HepG2 (cell line): ENCODE results near the gene L3MBTL3. TPM values are rescaled to one million over a fixed set of nuclear protein-coding genes. Genes with fewer than 3 reads are reported as not detected.

Experiments
- ATAC-seq: fragments of 200-7000 bp; cut with Tn5 transposase; 3 replicates; pipeline ENCODE4 v1.9.1; 2020; ENCODE audit warnings: mild to moderate bottlenecking, moderate library complexity
- BruUV-seq: library from RNA; stranded (reverse); fragments of 400-500 nt; replicated peaks from 2 replicates; lab custom pipeline; 2021; lab: Mats Ljungman, UMichigan
- CTCF ChIA-PET: fragments of 300-600 bp; formaldehyde crosslinking; extraction: SDS; loops from one replicate; lab custom pipeline; 2021; ENCODE audit warnings: low total read pairs, inconsistent platforms, low intra/inter-chr PET ratio; lab: Yijun Ruan, JAX
- POLR2A ChIA-PET: fragments of 350-600 bp; sonication (Branson Sonifier 250); formaldehyde crosslinking; loops from one replicate; lab custom pipeline; 2020; ENCODE audit warnings: antibody characterized with exemption, inconsistent platforms; lab: Yijun Ruan, JAX
- DNase-seq: peaks from one replicate; pipeline ENCODE4 v3.0.0-alpha.2; 2015; ENCODE audit warnings: low spot score
- FAIRE-seq: peaks from 3 replicates; lab custom pipeline; 2011; peaks lifted over from hg19 to GRCh38; lab: Jason Lieb, UNC
- H2AFZ ChIP-seq: one replicate; pipeline ENCODE4 v1.6.1; 2011; ENCODE audit warnings: low read length, inconsistent platforms
- H3K27ac ChIP-seq: fragments of 300-600 bp; 3 replicates; pipeline ENCODE4 v1.8.0; 2011; ENCODE audit warnings: mixed run types, mild to moderate bottlenecking, mixed read lengths, low read length, inconsistent platforms; ENCODE audit not compliant: insufficient read depth; ENCODE audit errors: extremely low read length
- H3K27me3 ChIP-seq, 2 experiments: fragments of 200-600 bp in 1 of 2; 2 replicates in 1 of 2; 3 replicates in 1 of 2; pipeline versions ENCODE4 v1.6.0 to v1.8.0; 2011; ENCODE audit warnings: low read length in 2 of 2, mild to moderate bottlenecking in 2 of 2, moderate library complexity in 2 of 2, inconsistent platforms in 1 of 2; ENCODE audit not compliant: insufficient read depth in 2 of 2, control insufficient read depth in 1 of 2
- H3K36me3 ChIP-seq, 2 experiments: fragments of 200-600 bp in 1 of 2; replicated peaks in 1 of 2; 2 replicates in 1 of 2; 3 replicates in 1 of 2; pipeline versions ENCODE4 v1.5.1 to v1.8.0; 2011; ENCODE audit warnings: low read length in 2 of 2, inconsistent platforms in 1 of 2; ENCODE audit not compliant: insufficient read depth in 2 of 2, control insufficient read depth in 1 of 2
- H3K4me1 ChIP-seq: 2 replicates; pipeline ENCODE4 v1.5.1; 2012; ENCODE audit warnings: low read length, inconsistent platforms; ENCODE audit not compliant: insufficient read depth
- H3K4me2 ChIP-seq: 2 replicates; pipeline ENCODE4 v1.6.0; 2011; ENCODE audit warnings: low read depth, low read length, inconsistent platforms
- H3K4me3 ChIP-seq, 3 experiments: fragments of 200-600 bp in 1 of 3; sonication (generic), shearing (Covaris generic) in 1 of 3; replicated peaks in 1 of 3; 2 replicates each; pipeline ENCODE4 v1.5.1; 2011 to 2016; ENCODE audit warnings: low read length in 3 of 3, inconsistent platforms in 2 of 3, low read depth in 2 of 3, mild to moderate bottlenecking in 2 of 3, control low read depth in 1 of 3, mixed read lengths in 1 of 3; ENCODE audit not compliant: insufficient read depth in 1 of 3
- H3K79me2 ChIP-seq: one replicate; pipeline ENCODE4 v1.6.1; 2011; ENCODE audit warnings: low read length, inconsistent platforms; ENCODE audit not compliant: insufficient read depth
- H3K9ac ChIP-seq: 2 replicates; pipeline ENCODE4 v1.6.0; 2011; ENCODE audit warnings: mild to moderate bottlenecking, low read depth, low read length, inconsistent platforms; ENCODE audit not compliant: insufficient read depth
- H3K9me3 ChIP-seq: 2 replicates; pipeline ENCODE4 v1.5.1; 2012; ENCODE audit warnings: mild to moderate bottlenecking, low read length
- H4K20me1 ChIP-seq: 2 replicates; pipeline ENCODE4 v1.6.0; 2011; ENCODE audit warnings: inconsistent platforms, mild to moderate bottlenecking, low read length, moderate library complexity; ENCODE audit not compliant: insufficient read depth
- ATF4 ChIP-seq, 2 experiments: fragments of 450-650 bp in 1 of 2; sonication (generic) in 1 of 2; formaldehyde crosslinking; IDR thresholded peaks; 2 replicates each; pipeline versions ENCODE4 v1.5.0 to v1.8.0; 2020 to 2022; ENCODE audit warnings: mild to moderate bottlenecking in 1 of 2, missing genetic modification reagents in 1 of 2
- DRAP1 ChIP-seq: IDR thresholded peaks from 2 replicates; pipeline ENCODE4 v1.6.1; 2016; ENCODE audit warnings: missing genetic modification reagents, missing compliant biosample characterization
- FOXJ3 ChIP-seq: sonication (generic); formaldehyde crosslinking; IDR thresholded peaks from 2 replicates; pipeline ENCODE4 v1.4.0; 2020; ENCODE audit warnings: missing genetic modification reagents, mild to moderate bottlenecking, borderline replicate concordance
- MED13 ChIP-seq: sonication (generic); formaldehyde crosslinking; IDR thresholded peaks from 2 replicates; pipeline ENCODE4 v1.5.0; 2020; ENCODE audit warnings: missing genetic modification reagents
- RFX3 ChIP-seq: IDR thresholded peaks from 2 replicates; pipeline ENCODE4 v1.6.1; 2016; ENCODE audit warnings: missing biosample characterization, missing genetic modification reagents
- RFXANK ChIP-seq: IDR thresholded peaks from 2 replicates; pipeline ENCODE4 v1.6.1; 2016
- TCF12 ChIP-seq, 2 experiments: fragments of 450-650 bp in 1 of 2; sonication (generic) in 1 of 2; formaldehyde crosslinking in 1 of 2; IDR thresholded peaks; 2 replicates each; pipeline versions ENCODE4 v1.6.1 to v1.8.0; 2017 to 2022; ENCODE audit warnings: antibody characterized with exemption in 1 of 2, mild to moderate bottlenecking in 1 of 2, missing genetic modification reagents in 1 of 2, moderate library complexity in 1 of 2
- ZBTB33 ChIP-seq: sonication (generic); formaldehyde crosslinking; IDR thresholded peaks from 2 replicates; pipeline ENCODE4 v1.4.0; 2020; ENCODE audit warnings: missing genetic modification reagents
- ZMYM4 ChIP-seq: sonication (generic); formaldehyde crosslinking; IDR thresholded peaks from 2 replicates; pipeline ENCODE4 v1.8.1; 2023; ENCODE audit warnings: mild to moderate bottlenecking, missing genetic modification reagents
- ZNF333 ChIP-seq: sonication (generic); formaldehyde crosslinking; IDR thresholded peaks from 2 replicates; pipeline ENCODE4 v1.4.0; 2020; ENCODE audit warnings: mild to moderate bottlenecking, missing genetic modification reagents, borderline replicate concordance
- ZNF512 ChIP-seq: sonication (generic); formaldehyde crosslinking; IDR thresholded peaks from 2 replicates; pipeline ENCODE4 v1.4.0; 2020; ENCODE audit warnings: mild to moderate bottlenecking, missing genetic modification reagents
- ZNF83 ChIP-seq: sonication (generic); formaldehyde crosslinking; IDR thresholded peaks from 2 replicates; pipeline ENCODE4 v1.4.0; 2020; ENCODE audit warnings: missing genetic modification reagents, mild to moderate bottlenecking, borderline replicate concordance
- WGBS: methylation state at CpG from one replicate; pipeline ENCODE4 v1.1.6; 2017; ENCODE audit warnings: low lambda C conversion rate; 5-methylcytosine and 5-hydroxymethylcytosine counted together
- in situ Hi-C: cut with HindIII; loops from 2 replicates; pipeline ENCODE4 v1.10.0; 2017; ENCODE audit warnings: low pct_unique_long_range_greater_than_20kb; ENCODE audit not compliant: extremely low pct_ligation_motif_present
- intact Hi-C: fragments of 100-400 bp; cut with micrococcal nuclease; formaldehyde crosslinking; loops from one replicate; pipeline ENCODE4 v1.10.0; 2022; ENCODE audit not compliant: unreplicated experiment
- polyA plus RNA-seq, 8 experiments: library from polyadenylated mRNA; depleted of rRNA in 3 of 8; stranded (reverse) in 7 of 8; unstranded in 1 of 8; fragments of >200 nt; fragmentation: Illumina TruSeq in 4 of 8; extraction: Trizol in 4 of 8; gene quantifications; 2 replicates each; pipeline versions ENCODE4 v1.2.1 to v1.2.3, GENCODE V29; 2011 to 2016; ENCODE audit warnings: low read depth in 4 of 8, missing spikeins in 1 of 8, mixed read lengths in 1 of 8; ENCODE audit not compliant: insufficient read depth in 1 of 8
- total RNA-seq, 5 experiments: library from RNA; depleted of rRNA; stranded (reverse); fragments of >200 nt; fragmentation: Illumina TruSeq; extraction: Trizol; gene quantifications; 2 replicates each; pipeline ENCODE4 v1.2.3, GENCODE V29; 2016; ENCODE audit warnings: low read depth in 1 of 5

Gene L3MBTL3
- total and polyA plus RNA-seq, 2 of the 13 experiments (the other 11 are each of a cell fraction or from before 2014, with no cell fraction given) = 1.5 to 2.5 TPM

GRCh38 chr6:129969064-129969463 lies 49.3 kb upstream of the L3MBTL3 start:
- TF ChIP-seq ZNF333 (CRISPR knock-in tag) (no peak), ZNF83 (no peak), DRAP1 (CRISPR knock-in tag) (no peak)
- H3K9me3 ChIP-seq = no peaks in the 10 kb centered on the region
- 8% methylated on average over 2 of the region's 2 CpGs for WGBS
- H4K20me1 ChIP-seq = no peaks in the 10 kb centered on the region
- H3K4me2 ChIP-seq = no peak overlapping the region
- H3K36me3 ChIP-seq = no peaks in the 10 kb centered on the region
- no peaks in the 10 kb centered on the region for H3K79me2 ChIP-seq
- H3K27me3 ChIP-seq = peaks cover 0 to 7% of the 10 kb centered on the region in 2 experiments; a peak in 1 of 5 replicates
- no peaks in the 10 kb centered on the region for H3K4me1 ChIP-seq
- no TSS peak for BruUV-seq
- H3K27ac ChIP-seq = no peak overlapping the region
- FAIRE-seq (no peak), DNase-seq (no peak), ATAC-seq (no peak)
- CTCF ChIA-PET = no interaction called here
- no peak overlapping the region for H2AFZ ChIP-seq
- no peak overlapping the region for H3K4me3 ChIP-seq
- intact Hi-C loops = no loop called here
- H3K9ac ChIP-seq = no peak overlapping the region
- in situ Hi-C loops = no loop called here
- POLR2A ChIA-PET = no interaction called here

- intact Hi-C loops = no loop called here
- Histone ChIP-seq H3K4me3 (no peak overlapping the region), H3K79me2 (no peaks in the 10 kb centered on the region), H3K4me2 (no peak overlapping the region), H4K20me1 (no peaks in the 10 kb centered on the region), H3K4me1 (no peaks in the 10 kb centered on the region), H3K27ac (no peak overlapping the region), H3K9me3 (no peaks in the 10 kb centered on the region), H3K36me3 (no peaks in the 10 kb centered on the region), H2AFZ (no peak overlapping the region), H3K27me3 (0 out of 5 replicates have a peak, but pooled peaks cover 0 to 1% of the 10 kb centered on the region in 2 experiments), H3K9ac (no peak overlapping the region)
- CTCF ChIA-PET = no interaction called here
- WGBS = 34% methylated on average over 4 of the region's 4 CpGs
- FAIRE-seq = no peak
- POLR2A ChIA-PET = no interaction called here
- no peak for ATAC-seq
- BruUV-seq = no TSS peak
- in situ Hi-C loops = no loop called here
- no peak for DNase-seq
- TF ChIP-seq FOXJ3 (CRISPR knock-in tag) (no peak), TCF12 (IDR thresholded peaks at IDR 0.05) (no peak), TCF12 (CRISPR knock-in tag; IDR thresholded peaks at IDR 0.05) (no peak), ZNF512 (no peak), RFX3 (CRISPR knock-in tag) (no peak), ZBTB33 (CRISPR knock-in tag) (no peak), MED13 (CRISPR knock-in tag) (no peak), RFXANK (no peak), ZMYM4 (CRISPR knock-in tag) (no peak), ATF4 (CRISPR knock-in tag; IDR thresholded peaks at IDR 0.05) (no peak)
These were observed 42.3 kb upstream of the L3MBTL3 start for GRCh38 chr6:129976110-129976509.
